ENCODE results near the gene SH3RF1.

DNA sequence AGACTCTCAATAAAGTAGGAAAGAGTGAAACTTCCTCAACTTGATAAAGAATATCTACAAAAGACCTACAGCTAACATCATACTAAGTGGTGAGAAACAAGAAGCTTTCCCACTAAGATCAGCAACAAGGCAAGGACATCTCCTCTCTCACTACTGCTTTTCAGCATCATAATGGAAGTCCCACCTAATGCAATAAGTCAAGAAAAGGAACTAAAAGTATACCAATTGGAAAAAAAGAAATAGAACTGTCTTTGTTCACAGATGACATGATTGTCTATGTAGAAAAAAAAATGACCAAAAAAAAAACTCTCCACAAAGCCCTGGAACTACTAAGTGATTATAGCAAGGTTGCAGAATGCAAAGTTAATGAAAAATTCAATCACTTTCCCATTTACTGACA, 25.1 kb upstream of the SH3RF1 start:
- TF ChIP-seq, protein P1, sequence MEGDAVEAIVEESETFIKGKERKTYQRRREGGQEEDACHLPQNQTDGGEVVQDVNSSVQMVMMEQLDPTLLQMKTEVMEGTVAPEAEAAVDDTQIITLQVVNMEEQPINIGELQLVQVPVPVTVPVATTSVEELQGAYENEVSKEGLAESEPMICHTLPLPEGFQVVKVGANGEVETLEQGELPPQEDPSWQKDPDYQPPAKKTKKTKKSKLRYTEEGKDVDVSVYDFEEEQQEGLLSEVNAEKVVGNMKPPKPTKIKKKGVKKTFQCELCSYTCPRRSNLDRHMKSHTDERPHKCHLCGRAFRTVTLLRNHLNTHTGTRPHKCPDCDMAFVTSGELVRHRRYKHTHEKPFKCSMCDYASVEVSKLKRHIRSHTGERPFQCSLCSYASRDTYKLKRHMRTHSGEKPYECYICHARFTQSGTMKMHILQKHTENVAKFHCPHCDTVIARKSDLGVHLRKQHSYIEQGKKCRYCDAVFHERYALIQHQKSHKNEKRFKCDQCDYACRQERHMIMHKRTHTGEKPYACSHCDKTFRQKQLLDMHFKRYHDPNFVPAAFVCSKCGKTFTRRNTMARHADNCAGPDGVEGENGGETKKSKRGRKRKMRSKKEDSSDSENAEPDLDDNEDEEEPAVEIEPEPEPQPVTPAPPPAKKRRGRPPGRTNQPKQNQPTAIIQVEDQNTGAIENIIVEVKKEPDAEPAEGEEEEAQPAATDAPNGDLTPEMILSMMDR (IDR thresholded peaks at IDR 0.05) = no peak
- TF ChIP-seq POLR2A (IDR thresholded peaks at IDR 0.05) = no peak
